Measurements from ENCODE around the gene NDRG2. TPM values are rescaled to one million over a fixed set of nuclear protein-coding genes. Genes with fewer than 3 reads are reported as not detected.

Gene NDRG2
- total RNA-seq (100 to 1,000 TPM; 233 to 301 TPM), polyA plus RNA-seq (ENCODE audit: insufficient read length in 2 of 2) (100 to 1,000 TPM; 763 to 827 TPM)
- long read RNA-seq, donor 1, transcript NDRG2-227 (15 exons, 1,980 nt) = major isoform, 53 of 258 reads
- long read RNA-seq, donor 1, transcript NDRG2-211 (16 exons, 2,054 nt) = minor isoform, 8 of 258 reads
- long read RNA-seq, donor 1, transcript NDRG2-204 (15 exons, 2,047 nt) = minor isoform, 21 of 258 reads
- long read RNA-seq, donor 1, transcript NDRG2-203 (16 exons, 2,127 nt) = minor isoform, 12 of 258 reads
- long read RNA-seq, donor 1, partial matches to known transcripts = 73 of 258 reads
- long read RNA-seq, donor 1, other reads (novel, unspliced or antisense) = 59 of 258 reads
- long read RNA-seq, donor 2, transcript NDRG2-204 (15 exons, 2,047 nt) = minor isoform, 7 of 131 reads
- long read RNA-seq, donor 2, transcript NDRG2-227 (15 exons, 1,980 nt) = major isoform, 20 of 131 reads
- long read RNA-seq, donor 2, transcript NDRG2-226 (13 exons, 2,146 nt) = minor isoform, 14 of 131 reads
- long read RNA-seq, donor 2, transcript NDRG2-209 (17 exons, 2,079 nt) = minor isoform, 5 of 131 reads
- long read RNA-seq, donor 2, partial matches to known transcripts = 38 of 131 reads
- long read RNA-seq, donor 2, other reads (novel, unspliced or antisense) = 29 of 131 reads
- long read RNA-seq, donor 3, transcript NDRG2-209 (17 exons, 2,079 nt) = minor isoform, 5 of 76 reads
- long read RNA-seq, donor 3, transcript NDRG2-204 (15 exons, 2,047 nt) = minor isoform, 6 of 76 reads
- long read RNA-seq, donor 3, transcript NDRG2-226 (13 exons, 2,146 nt) = minor isoform, 7 of 76 reads
- long read RNA-seq, donor 3, transcript NDRG2-227 (15 exons, 1,980 nt) = major isoform, 14 of 76 reads
- long read RNA-seq, donor 3, partial matches to known transcripts = 21 of 76 reads
- long read RNA-seq, donor 3, other reads (novel, unspliced or antisense) = 14 of 76 reads
- long read RNA-seq, donor 4, transcript NDRG2-227 (15 exons, 1,980 nt) = major isoform, 9 of 34 reads
- long read RNA-seq, donor 4, partial matches to known transcripts = 0 of 34 reads
- long read RNA-seq, donor 4, other reads (novel, unspliced or antisense) = 10 of 34 reads

DNA sequence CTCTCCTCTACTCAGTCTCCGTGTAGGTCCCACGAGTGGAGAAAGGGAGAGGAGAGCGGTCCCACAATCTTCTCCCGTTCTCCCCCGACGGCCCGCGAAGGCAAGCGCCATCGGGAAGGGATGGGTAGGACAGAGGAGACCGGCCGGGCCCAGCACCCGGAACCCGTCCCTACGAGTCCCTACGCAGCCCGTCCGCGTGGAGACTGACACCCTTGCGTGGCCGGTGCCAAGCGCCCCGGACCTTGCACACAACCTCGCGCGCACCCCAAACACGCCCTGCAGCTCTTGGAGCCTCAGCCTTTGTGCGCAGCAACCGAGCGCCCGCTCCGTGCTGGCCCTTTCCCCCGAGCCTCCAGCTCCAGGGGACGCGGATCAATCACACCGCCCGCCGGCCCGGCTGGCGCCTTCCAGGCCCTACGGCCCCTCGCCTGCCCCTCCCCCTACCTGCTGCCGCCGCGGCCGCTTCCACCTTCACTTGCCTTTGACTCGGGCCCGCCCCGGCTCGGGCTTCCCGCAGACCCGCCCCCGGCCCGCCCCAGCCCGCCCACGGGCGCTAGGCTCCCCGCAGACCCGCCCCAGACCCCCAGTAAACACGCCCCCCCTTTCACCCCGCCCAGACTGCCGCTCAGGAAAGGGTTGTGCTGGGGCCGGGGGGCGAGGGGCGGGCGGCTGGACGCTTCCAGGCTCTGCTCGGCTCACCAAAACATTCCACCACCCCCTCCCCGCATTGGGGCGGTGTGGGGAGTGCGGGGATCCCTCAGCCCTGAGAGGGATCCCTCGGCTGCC is at the start of gene NDRG2:
TSS of gene NDRG2 (minus strand) at position 477 of the 786 bp plus-strand sequence. CDS start 1,746 bp downstream, outside the sequence.
- H3K27ac ChIP-seq (ENCODE audit: low read depth, low read length) = peak within 1 kb of the TSS; percentile 95
- WGBS (ENCODE audit: insufficient coverage) = under 1% methylated on average over 48 of the region's 72 CpGs

GRCh38 chr14:21073921-21074320 is 49.1 kb upstream of the NDRG2 start:
- H3K4me1 ChIP-seq (ENCODE audit: control insufficient read depth, insufficient read depth, low read length) = peaks cover 54% of the 10 kb centered on the region
- no peak overlapping the region for H3K4me3 ChIP-seq (ENCODE audit: low read depth, low read length)
- no peak overlapping the region for H3K27ac ChIP-seq (ENCODE audit: low read depth, low read length)
- H3K27me3 ChIP-seq (ENCODE audit: control insufficient read depth, insufficient read depth, low read length) = no peaks in the 10 kb centered on the region
- H3K9me3 ChIP-seq (ENCODE audit: control insufficient read depth, insufficient read depth, low read length) = no peaks in the 10 kb centered on the region
- H3K36me3 ChIP-seq (ENCODE audit: control insufficient read depth, insufficient read depth, low read length) = peaks cover 61% of the 10 kb centered on the region
- DNase-seq (ENCODE audit: low read depth in 4 of 6, low spot score in 6 of 6) = no peak
- WGBS (ENCODE audit: insufficient coverage) = 90% methylated on average over 9 of the region's 9 CpGs

More for the DNA sequence above, at the start of gene NDRG2:
- no peaks in the 10 kb centered on the region for H3K9me3 ChIP-seq (ENCODE audit: control insufficient read depth, insufficient read depth, low read length)
- DNase-seq (ENCODE audit: low read depth in 4 of 6, low spot score in 6 of 6) = peak in 4 of 6 donors; percentile 50 to 89 (median 72)
- peaks cover 34% of the 10 kb centered on the region for H3K4me1 ChIP-seq (ENCODE audit: control insufficient read depth, insufficient read depth, low read length)
- H3K36me3 ChIP-seq (ENCODE audit: control insufficient read depth, insufficient read depth, low read length) = peaks cover 26% of the 10 kb centered on the region
- H3K27me3 ChIP-seq (ENCODE audit: control insufficient read depth, insufficient read depth, low read length) = no peaks in the 10 kb centered on the region
- H3K4me3 ChIP-seq (ENCODE audit: low read depth, low read length) = peak within 1 kb of the TSS; percentile 76

GRCh38 chr14:21072781-21073339 is 48.0 kb upstream of the NDRG2 start:
- Histone ChIP-seq H3K4me3 (ENCODE audit: low read depth, low read length) (no peak overlapping the region), H3K36me3 (ENCODE audit: control insufficient read depth, insufficient read depth, low read length) (peaks cover 51% of the 10 kb centered on the region), H3K27ac (ENCODE audit: low read depth, low read length) (peak overlapping the region; percentile 97), H3K27me3 (ENCODE audit: control insufficient read depth, insufficient read depth, low read length) (no peaks in the 10 kb centered on the region), H3K4me1 (ENCODE audit: control insufficient read depth, insufficient read depth, low read length) (peaks cover 60% of the 10 kb centered on the region), H3K9me3 (ENCODE audit: control insufficient read depth, insufficient read depth, low read length) (no peaks in the 10 kb centered on the region)
- DNase-seq (ENCODE audit: low read depth in 4 of 6, low spot score in 6 of 6) = no peak
- WGBS (ENCODE audit: insufficient coverage) = 91% methylated on average over 9 of the region's 9 CpGs

DNA sequence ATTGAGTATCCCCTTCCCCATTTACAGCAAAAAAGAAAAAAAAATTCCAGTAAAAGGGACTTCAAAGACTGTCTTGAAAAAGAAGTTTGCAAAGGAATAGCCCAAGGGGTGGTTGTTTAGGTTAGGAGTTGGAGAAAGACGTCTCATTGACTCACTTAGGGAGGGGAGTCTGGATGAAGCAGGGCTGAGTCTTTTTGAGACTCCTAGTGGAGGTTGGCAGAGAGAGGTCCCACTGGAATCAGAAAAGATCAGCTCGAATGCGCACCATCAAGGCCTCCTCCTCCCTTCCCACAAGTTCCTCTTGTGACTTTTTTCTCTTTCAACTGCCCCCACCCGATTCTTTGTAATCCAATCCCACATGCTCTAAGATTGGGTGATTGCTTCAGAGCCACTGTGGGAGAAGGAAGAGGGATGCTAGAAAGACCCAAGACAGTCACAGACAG is 47.2 kb upstream of the NDRG2 start:
- WGBS (ENCODE audit: insufficient coverage) = 11% methylated on average over 1 of the region's 4 CpGs
- H3K4me3 ChIP-seq (ENCODE audit: low read depth, low read length) = peak overlapping the region; percentile 89
- H3K9me3 ChIP-seq (ENCODE audit: control insufficient read depth, insufficient read depth, low read length) = no peaks in the 10 kb centered on the region
- peaks cover 44% of the 10 kb centered on the region for H3K36me3 ChIP-seq (ENCODE audit: control insufficient read depth, insufficient read depth, low read length)
- peaks cover 60% of the 10 kb centered on the region for H3K4me1 ChIP-seq (ENCODE audit: control insufficient read depth, insufficient read depth, low read length)
- peak in 1 of 6 donors; percentile 52 for DNase-seq (ENCODE audit: low read depth in 4 of 6, low spot score in 6 of 6)
- no peaks in the 10 kb centered on the region for H3K27me3 ChIP-seq (ENCODE audit: control insufficient read depth, insufficient read depth, low read length)
- peak overlapping the region; percentile 97 for H3K27ac ChIP-seq (ENCODE audit: low read depth, low read length)

DNA sequence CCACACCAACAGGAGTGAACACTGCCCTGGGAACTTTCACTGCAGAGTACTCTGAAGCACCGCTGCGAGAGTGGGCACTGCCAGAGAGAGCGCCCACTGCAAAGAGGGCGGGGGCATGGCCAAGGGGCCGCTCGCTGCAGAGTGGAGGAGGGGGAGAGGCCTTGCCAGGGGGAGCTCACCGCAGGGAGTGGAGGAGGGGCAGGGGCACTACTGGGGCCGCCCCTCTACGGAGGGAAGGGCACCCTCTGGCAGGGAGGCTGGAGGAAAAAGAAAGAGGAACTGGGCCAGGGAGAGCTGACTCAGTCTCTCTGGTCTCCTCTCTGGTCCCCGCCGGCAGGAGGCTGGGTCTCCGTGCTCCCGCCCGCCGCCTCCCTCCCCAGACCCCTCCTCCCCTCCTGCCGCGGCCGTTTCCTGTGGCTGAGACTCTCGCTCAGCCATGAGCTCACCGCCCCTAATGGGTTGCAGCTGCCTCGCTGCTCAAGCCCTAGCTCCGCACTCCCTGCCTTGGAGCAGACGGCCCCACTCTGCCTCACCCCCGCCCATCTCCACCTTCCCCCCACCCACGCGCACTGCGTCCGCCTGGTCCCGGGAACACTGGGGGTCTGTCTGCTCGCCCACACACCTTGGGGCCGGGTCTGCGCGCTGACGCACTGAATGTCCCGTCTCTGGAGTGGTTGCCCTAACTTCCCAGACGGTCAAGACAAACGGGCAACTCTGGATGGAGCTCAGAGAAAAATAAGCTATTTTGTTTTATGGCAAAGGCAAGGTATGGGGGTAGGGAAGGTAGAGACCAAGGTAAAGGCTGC is 46.6 kb upstream of the NDRG2 start:
- H3K4me1 ChIP-seq (ENCODE audit: control insufficient read depth, insufficient read depth, low read length) = peaks cover 60% of the 10 kb centered on the region
- under 1% methylated on average over 31 of the region's 37 CpGs for whole genome bisulfite sequencing (ENCODE audit: insufficient coverage)

DNA sequence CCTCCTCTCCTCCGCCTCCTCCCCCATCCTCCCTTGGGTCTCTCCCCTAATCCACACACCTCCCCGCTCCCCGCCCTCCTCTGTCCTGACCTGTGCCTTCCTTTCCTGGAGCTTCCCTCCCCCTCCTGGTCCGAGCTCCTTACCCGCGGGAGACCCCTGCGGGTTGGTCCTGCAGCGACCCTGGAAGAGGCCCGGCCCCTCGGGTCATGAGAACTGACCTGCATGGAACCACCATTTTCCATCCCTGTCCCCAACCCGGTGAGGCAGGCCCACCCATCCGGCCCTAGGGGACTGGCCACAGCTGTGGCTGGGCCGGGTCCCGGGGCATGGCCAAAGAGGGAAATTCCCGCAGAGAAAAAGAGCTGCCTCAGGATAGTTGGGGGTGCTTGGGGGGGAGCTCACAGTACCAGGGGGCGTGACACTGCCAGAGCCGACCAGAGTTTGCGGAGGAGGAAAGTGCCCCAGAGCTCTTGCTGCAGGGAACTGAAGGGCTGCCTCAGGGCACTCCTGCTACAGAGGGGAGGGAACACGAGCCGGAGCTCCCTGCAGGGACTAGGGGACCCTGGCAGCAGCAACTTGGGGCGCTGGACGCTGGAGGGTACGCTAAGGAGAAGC is 45.9 kb upstream of the NDRG2 start:
- H3K4me3 ChIP-seq (ENCODE audit: low read depth, low read length) = peak overlapping the region; percentile 89
- DNase-seq (ENCODE audit: low read depth in 4 of 6, low spot score in 6 of 6) = peak in 1 of 6 donors; percentile 63
- no peaks in the 10 kb centered on the region for H3K27me3 ChIP-seq (ENCODE audit: control insufficient read depth, insufficient read depth, low read length)
- peaks cover 33% of the 10 kb centered on the region for H3K36me3 ChIP-seq (ENCODE audit: control insufficient read depth, insufficient read depth, low read length)
- peak overlapping the region; percentile 97 for H3K27ac ChIP-seq (ENCODE audit: low read depth, low read length)
- under 1% methylated on average over 20 of the region's 23 CpGs for WGBS (ENCODE audit: insufficient coverage)
- peaks cover 60% of the 10 kb centered on the region for H3K4me1 ChIP-seq (ENCODE audit: control insufficient read depth, insufficient read depth, low read length)
- no peaks in the 10 kb centered on the region for H3K9me3 ChIP-seq (ENCODE audit: control insufficient read depth, insufficient read depth, low read length)

More for the DNA sequence above, 46.6 kb upstream of the NDRG2 start:
- Histone ChIP-seq H3K9me3 (ENCODE audit: control insufficient read depth, insufficient read depth, low read length) (no peaks in the 10 kb centered on the region), H3K27ac (ENCODE audit: low read depth, low read length) (peak overlapping the region; percentile 97), H3K27me3 (ENCODE audit: control insufficient read depth, insufficient read depth, low read length) (no peaks in the 10 kb centered on the region), H3K4me3 (ENCODE audit: low read depth, low read length) (peak overlapping the region; percentile 89), H3K36me3 (ENCODE audit: control insufficient read depth, insufficient read depth, low read length) (peaks cover 37% of the 10 kb centered on the region)
- DNase-seq (ENCODE audit: low read depth in 4 of 6, low spot score in 6 of 6) = peak in 4 of 6 donors; percentile 57 to 95 (median 82)

GRCh38 chr14:21070083-21070609 is 45.3 kb upstream of the NDRG2 start, which contains the start of gene ARHGEF40:
Gene ARHGEF40, plus strand, starts transcription at chr14:21070304. Its CDS starts 93 bp downstream, at chr14:21070397.
- Histone ChIP-seq H3K9me3 (ENCODE audit: control insufficient read depth, insufficient read depth, low read length) (no peaks in the 10 kb centered on the region), H3K27ac (ENCODE audit: low read depth, low read length) (peak within 1 kb of the TSS; percentile 98), H3K36me3 (ENCODE audit: control insufficient read depth, insufficient read depth, low read length) (peaks cover 27% of the 10 kb centered on the region), H3K4me3 (ENCODE audit: low read depth, low read length) (peak within 1 kb of the TSS; percentile 89), H3K4me1 (ENCODE audit: control insufficient read depth, insufficient read depth, low read length) (peaks cover 57% of the 10 kb centered on the region), H3K27me3 (ENCODE audit: control insufficient read depth, insufficient read depth, low read length) (no peaks in the 10 kb centered on the region)
- peak in 3 of 6 donors; percentile 45 to 91 (median 57) for DNase-seq (ENCODE audit: low read depth in 4 of 6, low spot score in 6 of 6)
- under 1% methylated on average over 63 of the region's 63 CpGs for WGBS (ENCODE audit: insufficient coverage)
